Hematopoietic multipotent progenitor cell treated with erythropoietin and hydrocortisone succinate and interleukin-3 and kit ligand, for 6 days (in vitro differentiated cells): ENCODE results near the gene SAT1.
"Not testable (repeated sequence)": the region's sequence is repeated elsewhere in the genome, so short reads cannot be mapped to it uniquely, and the experiment has no call there.

ENCODE experiments used
- DNase-seq: peaks from one replicate; pipeline ENCODE4 v3.0.0-alpha.2; 2015

SAT1 gene

GRCh38 chrX:23782863-23783588 is at the start of gene SAT1:
Gene SAT1 (plus strand): TSS chrX:23783173. CDS start chrX:23783352, 179 bp downstream.
- peak; percentile 96 for DNase-seq

GRCh38 chrX:23736030-23736429 is 46.9 kb upstream of the SAT1 start:
- no peak for DNase-seq

- DNase-seq, result no peak
Observed at GRCh38 chrX:23737413-23737812, 45.6 kb upstream of the SAT1 start.

GRCh38 chrX:23742174-23742696 is 40.7 kb upstream of the SAT1 start:
- DNase-seq, result peak; percentile 63

- peak; percentile 91 for DNase-seq
Observed at GRCh38 chrX:23742697-23743622, 40.0 kb upstream of the SAT1 start, which contains the start of gene ACOT9. Gene ACOT9 (minus strand): TSS chrX:23743276. CDS start chrX:23743144, 132 bp downstream.

GRCh38 chrX:23743623-23743971 is 39.4 kb upstream of the SAT1 start:
- DNase-seq, result not testable (repeated sequence)

- DNase-seq, result no peak
Observed at GRCh38 chrX:23745786-23746185, 37.2 kb upstream of the SAT1 start.

GRCh38 chrX:23749129-23749528 is 33.8 kb upstream of the SAT1 start:
- DNase-seq, result no peak

GRCh38 chrX:23749576-23749975 is 33.4 kb upstream of the SAT1 start:
- no peak for DNase-seq

- no peak for DNase-seq
Observed at GRCh38 chrX:23752740-23753415, 30.1 kb upstream of the SAT1 start.

GRCh38 chrX:23754664-23755063 is 28.3 kb upstream of the SAT1 start:
- DNase-seq, result no peak

- DNase-seq, result peak; percentile 86
Observed at GRCh38 chrX:23756165-23756564, 26.8 kb upstream of the SAT1 start.

GRCh38 chrX:23759821-23760220 is 23.2 kb upstream of the SAT1 start:
- no peak for DNase-seq

- no peak for DNase-seq
Observed at GRCh38 chrX:23764188-23764984, 18.6 kb upstream of the SAT1 start.

GRCh38 chrX:23765449-23765848 is 17.5 kb upstream of the SAT1 start:
- DNase-seq, result no peak

- DNase-seq, result no peak
Observed at GRCh38 chrX:23765868-23766267, 17.1 kb upstream of the SAT1 start.

GRCh38 chrX:23766650-23767551 is 16.1 kb upstream of the SAT1 start:
- no peak for DNase-seq

GRCh38 chrX:23770142-23770541 is 12.8 kb upstream of the SAT1 start:
- DNase-seq, result no peak

- DNase-seq, result not testable (repeated sequence)
Observed at GRCh38 chrX:23771086-23771485, 11.9 kb upstream of the SAT1 start.

- DNase-seq, result peak; percentile 28
Observed at GRCh38 chrX:23773601-23774175, 9.3 kb upstream of the SAT1 start.

- no peak for DNase-seq
Observed at GRCh38 chrX:23776363-23776762, 6.6 kb upstream of the SAT1 start.
